Inferior parietal cortex (tissue), 1 donor: ENCODE data around the gene ATP2B1.

Experiments
- DNase-seq: peaks from one replicate; pipeline ENCODE4 v3.0.0-alpha.2; 2016; ENCODE audit errors: extremely low spot score

ATP2B1 gene

GRCh38 chr12:89657066-89657465 lies 51.6 kb downstream of the ATP2B1 start:
- DNase-seq, result no peak

- no peak for DNase-seq
These were observed 52.8 kb downstream of the ATP2B1 start for GRCh38 chr12:89655841-89656240.

DNA sequence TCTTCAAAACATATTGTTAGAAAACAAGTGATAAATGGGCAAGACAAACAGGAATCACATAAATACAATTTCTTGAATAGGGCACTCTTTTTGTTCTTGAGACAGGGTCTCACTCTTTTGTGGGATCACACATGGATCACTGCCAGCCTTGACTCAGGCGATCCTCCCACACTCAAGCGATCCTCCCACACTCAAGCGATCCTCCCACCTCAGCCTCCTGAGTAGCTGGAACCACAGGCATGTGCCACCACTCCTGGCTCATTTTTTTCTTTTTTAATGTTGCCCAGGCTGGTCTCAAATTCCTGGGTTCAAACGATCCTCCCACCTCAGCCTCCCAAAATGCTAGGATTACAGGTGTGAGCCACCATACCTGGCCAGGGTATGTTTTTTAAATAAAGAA lies 57.4 kb downstream of the ATP2B1 start:
- no peak for DNase-seq

- DNase-seq, result no peak
These were observed 58.4 kb downstream of the ATP2B1 start for GRCh38 chr12:89650239-89650638.

DNA sequence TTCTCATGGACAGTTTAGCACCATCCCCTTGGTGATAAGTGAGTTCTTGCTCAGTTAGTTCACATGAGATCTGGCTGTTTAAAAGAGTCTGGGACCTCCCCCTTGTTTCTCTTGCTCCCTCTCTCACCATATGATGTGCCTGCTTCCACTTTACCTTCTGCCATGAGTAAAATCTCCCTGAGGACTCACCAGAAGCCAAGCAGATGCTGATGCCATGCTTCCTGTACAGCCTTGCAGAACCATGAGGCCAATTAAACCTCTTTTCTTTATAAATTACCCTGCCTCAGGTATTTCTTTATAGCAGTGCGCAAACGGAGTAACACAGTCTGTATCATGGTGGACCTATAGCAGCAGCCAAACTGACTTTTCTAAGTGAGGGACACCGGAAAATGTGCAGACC lies 58.8 kb downstream of the ATP2B1 start:
- no peak for DNase-seq

DNA sequence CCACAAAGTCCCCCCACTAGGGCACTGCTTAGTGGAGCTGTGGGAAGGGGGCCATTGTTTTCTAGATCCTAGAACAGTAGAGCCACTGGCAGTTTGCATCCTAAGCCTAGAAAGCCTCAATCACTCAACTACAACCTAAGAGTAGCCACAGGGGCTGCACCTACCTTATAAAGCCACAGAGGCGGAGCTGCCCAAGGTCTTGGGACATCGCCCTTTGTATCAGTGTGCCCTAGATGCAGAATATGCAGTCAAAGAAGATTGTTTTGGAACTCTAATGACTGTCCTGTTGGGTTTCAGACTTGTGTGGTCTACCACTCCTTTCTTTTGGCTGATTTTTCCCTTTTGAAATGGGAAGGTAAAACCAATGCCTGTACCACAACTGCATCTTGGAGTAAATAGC lies 59.5 kb downstream of the ATP2B1 start:
- DNase-seq, result no peak

DNA sequence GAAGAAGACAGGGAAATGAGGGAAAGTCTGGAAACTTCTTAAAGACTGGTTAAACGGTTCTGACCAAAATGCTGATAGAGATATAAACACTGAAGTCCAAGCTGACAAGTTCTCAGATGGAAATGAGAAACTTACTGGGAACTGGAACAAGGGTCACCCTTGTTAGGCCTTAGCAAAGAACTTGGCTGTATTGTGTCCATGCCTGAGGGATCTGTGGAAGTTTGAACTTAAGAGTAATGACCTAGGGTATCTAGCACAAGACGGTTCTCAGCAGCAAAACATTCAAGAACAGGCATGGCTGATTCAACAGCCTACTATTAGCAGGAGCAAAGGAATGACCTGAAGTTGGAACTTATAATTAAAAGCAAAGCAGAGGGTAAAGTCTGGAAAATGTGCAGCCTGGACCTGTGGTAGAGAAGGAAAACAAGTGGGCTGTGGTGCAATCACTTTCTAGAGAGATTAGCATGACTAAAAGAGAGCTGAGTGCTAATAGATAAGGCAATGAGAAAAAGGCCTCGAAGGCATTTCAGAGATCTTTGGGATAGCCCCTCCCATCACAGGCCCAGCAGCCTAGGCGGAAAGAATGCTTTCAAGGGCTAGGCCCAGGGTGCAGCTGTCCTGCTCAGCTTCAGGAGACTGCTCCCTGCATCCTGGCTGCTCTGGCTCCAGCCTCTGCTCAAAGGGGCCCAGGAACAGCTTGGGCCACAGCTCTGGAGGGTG lies 60.3 kb downstream of the ATP2B1 start:
- DNase-seq, result no peak

DNA sequence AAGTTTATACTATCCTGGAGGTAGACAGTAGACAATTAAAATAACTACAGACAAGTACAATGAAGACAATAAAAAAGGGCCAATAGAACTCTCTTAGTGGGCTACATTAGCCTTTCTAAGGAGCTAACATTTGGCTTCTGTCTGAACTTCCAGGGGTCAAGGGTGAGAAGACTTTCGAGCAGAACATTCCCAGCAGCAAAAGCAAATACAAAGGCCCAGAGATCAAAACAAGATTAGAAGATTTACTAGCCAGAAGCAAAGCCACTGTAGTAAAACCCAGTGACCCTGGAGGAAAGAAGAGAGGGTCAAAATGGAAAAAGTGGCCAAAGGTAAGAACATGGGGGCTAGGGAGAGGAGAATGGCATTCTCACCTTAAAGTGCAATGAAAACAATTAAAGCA lies 63.2 kb downstream of the ATP2B1 start:
- no peak for DNase-seq

- no peak for DNase-seq
These were observed 65.7 kb downstream of the ATP2B1 start for GRCh38 chr12:89642959-89643358.

DNA sequence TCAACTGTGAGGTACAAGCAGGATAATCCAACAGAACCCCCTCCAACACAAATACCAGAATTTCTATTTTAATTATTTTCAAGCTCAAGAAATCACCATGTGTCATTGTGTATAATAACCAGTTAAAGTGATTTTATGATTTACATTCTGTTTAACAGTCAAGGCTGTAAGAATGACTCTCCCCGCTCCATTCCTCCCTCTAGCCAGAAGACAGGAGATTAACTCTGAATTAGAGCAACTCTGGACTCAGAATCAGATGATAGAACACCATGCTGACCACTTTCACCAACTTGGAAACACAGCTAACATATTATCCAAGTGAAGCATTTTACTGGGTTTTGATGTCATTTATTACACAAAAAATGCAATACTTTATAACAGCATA lies 71.9 kb downstream of the ATP2B1 start:
- no peak for DNase-seq

DNA sequence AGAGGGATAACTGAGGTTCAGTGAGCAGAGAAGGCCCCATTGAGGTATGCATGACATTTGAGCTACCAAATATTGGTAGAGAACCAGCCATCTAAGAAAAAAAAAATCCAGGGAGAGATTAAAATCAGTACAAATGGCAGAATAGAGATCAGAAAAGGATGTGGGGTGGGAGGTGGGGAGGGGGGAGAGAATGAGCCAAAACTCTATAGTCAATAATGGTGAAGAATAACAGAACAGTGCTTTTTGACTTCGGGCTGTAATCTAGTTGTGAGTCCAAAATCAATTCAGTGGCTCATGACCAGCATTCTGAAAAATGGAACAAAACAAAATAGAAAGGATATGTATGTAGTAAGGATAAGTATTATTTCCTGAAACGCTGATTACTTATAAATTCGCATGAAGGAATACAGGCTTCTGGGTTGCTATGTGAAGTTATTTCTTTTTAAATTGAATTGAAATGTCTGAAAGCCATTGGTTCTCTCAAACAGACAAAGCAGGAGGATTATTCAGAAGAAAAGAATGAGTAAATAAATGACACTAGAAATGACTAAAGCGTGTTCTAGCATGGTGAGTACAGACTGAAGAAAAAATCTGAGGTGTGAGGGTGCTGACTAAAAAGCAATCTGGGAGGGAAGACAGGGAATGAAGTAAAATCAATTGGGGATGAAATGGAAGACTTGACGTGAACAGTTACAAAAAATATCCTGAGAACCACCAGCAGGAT lies 72.4 kb downstream of the ATP2B1 start:
- DNase-seq, result no peak

GRCh38 chr12:89634508-89634907 lies 74.1 kb downstream of the ATP2B1 start:
- DNase-seq, result no peak

DNA sequence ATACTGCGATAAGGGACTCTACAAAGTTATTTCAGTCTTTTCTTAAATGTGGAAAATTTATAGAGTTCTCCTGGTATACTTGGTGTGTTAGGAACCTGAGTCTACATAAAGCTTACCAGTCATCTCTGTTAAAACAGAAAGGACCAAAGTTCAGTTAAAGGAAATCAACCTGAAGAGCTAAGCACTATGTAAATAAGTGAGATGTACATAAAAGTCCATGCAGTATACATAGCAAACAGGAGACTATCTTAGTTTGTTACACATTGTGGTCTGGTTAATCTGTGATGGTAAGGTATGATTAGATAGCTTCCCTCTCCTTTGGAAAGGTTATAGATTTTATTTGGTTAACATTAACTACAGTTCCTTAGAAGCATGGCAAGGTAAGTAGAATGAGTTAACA lies 75.9 kb downstream of the ATP2B1 start:
- no peak for DNase-seq

GRCh38 chr12:89622115-89622514 lies 86.5 kb downstream of the ATP2B1 start:
- DNase-seq, result no peak

DNA sequence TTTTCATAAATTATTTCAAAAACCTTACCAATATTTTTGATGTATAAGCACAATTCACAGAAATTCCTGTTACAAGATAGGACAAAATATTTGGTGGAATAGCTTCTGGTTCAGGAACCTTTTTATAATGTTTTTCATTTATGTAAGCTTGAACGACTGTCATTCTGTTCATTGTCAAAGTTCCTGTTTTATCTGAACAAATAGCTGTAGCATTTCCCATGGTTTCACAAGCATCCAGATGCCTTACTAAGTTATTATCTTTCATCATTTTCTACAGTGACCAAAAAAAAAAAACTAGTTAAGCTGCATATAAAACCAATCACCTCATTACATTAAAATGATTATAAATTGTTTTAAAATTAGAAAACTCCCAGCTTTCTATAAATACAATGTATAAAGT lies 87.1 kb downstream of the ATP2B1 start:
- no peak for DNase-seq

DNA sequence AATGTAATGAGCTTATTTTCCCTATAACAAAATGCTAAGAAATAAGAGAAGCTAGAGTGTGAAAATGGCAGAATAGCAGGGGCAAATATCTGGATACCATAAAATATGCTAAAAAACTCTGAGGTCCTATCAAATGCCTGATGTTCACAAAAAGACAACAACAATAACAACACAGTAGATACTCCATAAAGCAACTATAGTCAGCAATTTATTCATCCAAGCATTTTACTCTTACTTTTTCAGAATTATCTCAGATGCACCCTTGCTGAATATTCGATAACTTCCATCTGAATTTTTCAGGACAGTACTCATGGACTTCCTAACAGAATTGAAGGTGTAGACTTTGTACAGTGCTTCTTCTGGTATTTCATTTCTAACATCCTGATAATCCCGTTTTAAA lies 88.9 kb downstream of the ATP2B1 start:
- no peak for DNase-seq

GRCh38 chr12:89618113-89618862 lies 90.3 kb downstream of the ATP2B1 start:
- DNase-seq, result no peak

DNA sequence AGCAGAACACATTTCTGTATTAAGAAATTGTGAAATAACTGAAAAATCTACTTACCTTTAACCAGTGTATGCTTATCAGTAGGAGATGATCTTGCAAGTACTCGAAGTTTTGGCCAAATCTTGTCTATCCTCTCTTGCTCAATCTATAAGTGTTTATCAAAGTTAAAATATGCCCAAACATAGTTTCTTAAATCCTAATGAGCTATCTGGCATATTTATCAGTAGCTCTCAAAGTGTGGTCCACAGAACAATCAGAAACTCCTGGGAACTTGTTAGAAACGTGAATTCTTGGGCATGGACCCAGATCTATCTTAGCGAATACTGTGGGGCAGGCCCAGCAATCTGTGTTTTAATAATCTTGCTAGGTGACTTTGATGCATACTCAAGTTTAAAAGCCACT lies 98.3 kb downstream of the ATP2B1 start:
- DNase-seq, result no peak

DNA sequence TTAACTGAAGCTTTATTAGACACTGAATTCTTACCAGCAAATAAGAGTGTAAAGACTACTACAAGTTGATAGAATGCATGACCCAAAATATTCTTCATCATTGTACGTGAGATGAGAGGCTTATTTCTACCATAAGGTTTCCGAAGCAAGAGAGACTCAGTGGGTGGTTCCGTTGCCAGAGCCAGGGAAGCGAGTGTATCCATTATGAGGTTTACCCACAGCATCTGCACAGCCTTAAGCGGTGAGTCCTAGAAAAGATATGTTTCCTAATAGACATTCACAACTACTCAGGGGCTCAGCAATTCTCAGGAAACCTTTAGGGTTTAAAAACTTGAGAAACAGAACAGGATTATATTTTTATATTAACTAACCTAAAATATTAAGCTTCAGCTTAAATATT lies 105.0 kb downstream of the ATP2B1 start:
- DNase-seq, result no peak

GRCh38 chr12:89597770-89598169 lies 110.9 kb downstream of the ATP2B1 start:
- no peak for DNase-seq

DNA sequence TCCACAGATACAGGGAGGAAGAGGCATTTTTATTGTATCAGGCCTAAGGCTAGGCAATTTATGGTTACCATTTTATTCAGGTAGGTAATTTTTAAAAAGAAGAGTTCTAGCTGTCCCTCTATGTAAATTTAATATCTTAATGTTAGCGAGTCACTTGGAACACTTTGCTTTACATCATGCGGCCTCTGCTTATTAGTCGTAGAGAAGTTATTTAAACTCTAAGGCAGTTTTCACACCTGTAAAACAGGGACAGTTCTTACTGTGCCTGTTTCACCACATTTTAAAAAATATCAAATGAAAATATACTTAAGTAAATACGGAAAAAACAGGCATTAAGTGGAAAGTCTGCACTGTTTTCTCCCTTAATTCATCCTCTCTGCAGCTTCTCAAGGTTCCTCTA lies 111.4 kb downstream of the ATP2B1 start:
- DNase-seq, result no peak

DNA sequence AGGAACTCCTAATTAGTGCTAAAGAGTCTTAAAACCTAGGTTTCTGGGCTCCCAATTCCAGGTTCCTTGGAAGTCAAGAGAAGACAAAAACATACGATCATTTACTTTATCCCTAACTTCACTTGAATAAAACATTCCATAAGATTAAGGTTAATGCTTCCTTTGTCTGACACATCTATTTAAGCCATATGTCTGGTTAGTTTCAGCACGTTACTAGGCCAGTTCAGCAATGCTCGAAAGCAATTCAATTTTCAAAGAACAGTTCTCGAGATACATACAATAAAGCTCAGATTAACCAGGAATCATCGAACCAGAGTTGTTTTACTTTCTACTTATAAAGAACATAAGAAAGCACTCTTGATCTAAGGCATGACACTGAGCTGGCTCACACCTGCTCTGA lies 114.8 kb downstream of the ATP2B1 start:
- no peak for DNase-seq

DNA sequence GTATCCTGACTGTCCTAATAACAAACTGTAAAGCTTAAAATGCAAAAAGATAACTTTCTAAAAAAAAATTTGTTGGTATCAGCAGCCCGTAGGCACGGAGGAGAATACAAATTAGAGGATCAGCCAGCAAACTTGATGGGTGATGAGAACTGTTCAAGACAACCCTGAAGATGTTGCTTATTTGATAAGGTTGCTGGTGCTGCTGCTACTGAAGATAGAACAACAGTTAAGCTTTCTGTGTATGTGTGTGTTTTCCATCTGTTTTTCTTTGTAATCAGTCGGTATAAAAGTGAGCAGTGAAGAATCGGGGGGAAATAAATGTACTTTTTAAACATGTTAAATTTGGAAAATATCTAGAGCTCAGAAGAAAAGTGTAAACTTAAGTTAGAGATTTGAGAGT lies 115.4 kb downstream of the ATP2B1 start:
- no peak for DNase-seq
